ENCODE measurements around the gene FYN. TPM values are rescaled to one million over a fixed set of nuclear protein-coding genes. Genes with fewer than 3 reads are reported as not detected.

FYN gene
- total and polyA plus RNA-seq, 2 of the 8 experiments (the other 6 are each of a cell fraction or from before 2014, with no cell fraction given), result 46.8 to 97.2 TPM

GRCh38 chr6:111765763-111766162 is 107.5 kb downstream of the FYN start (continued):
- TF ChIP-seq JUN (IDR thresholded peaks at IDR 0.05; ENCODE audit: low read depth, low read length), result no peak
